ENCODE results near the gene GLCCI1.

GLCCI1 gene

GRCh38 chr7:7931626-7932025, 37.0 kb upstream of the GLCCI1 start:
- TF ChIP-seq CTCF (IDR thresholded peaks at IDR 0.05; ENCODE audit: low read depth, low read length) (no peak), EZH2phosphoT487 (IDR thresholded peaks at IDR 0.05; ENCODE audit: low read depth) (no peak)
- no peak overlapping the region for H3K4me3 ChIP-seq (ENCODE audit: low read length)

GRCh38 chr7:7932553-7932952, 36.0 kb upstream of the GLCCI1 start:
- Histone ChIP-seq H3K79me2 (ENCODE audit: low read length) (no peaks in the 10 kb centered on the region), H3K9me3 (ENCODE audit: insufficient read depth, low read length) (no peaks in the 10 kb centered on the region), H3K4me1 (ENCODE audit: low read length) (no peaks in the 10 kb centered on the region), H3K4me3 (ENCODE audit: low read length) (no peak overlapping the region), H3K27ac (ENCODE audit: low read length) (no peak overlapping the region), H2AFZ (ENCODE audit: low read depth, low read length) (no peak overlapping the region), H4K20me1 (ENCODE audit: insufficient read depth, low read length) (no peaks in the 10 kb centered on the region), H3K27me3 (ENCODE audit: low read depth, low read length) (no peaks in the 10 kb centered on the region), H3K9ac (ENCODE audit: low read length) (no peak overlapping the region), H3K4me2 (ENCODE audit: low read length) (no peak overlapping the region), H3K36me3 (replicated peaks; ENCODE audit: low read depth, low read length) (no peaks in the 10 kb centered on the region)
- TF ChIP-seq EZH2phosphoT487 (IDR thresholded peaks at IDR 0.05; ENCODE audit: low read depth) (no peak), CTCF (IDR thresholded peaks at IDR 0.05; ENCODE audit: low read depth, low read length) (no peak)

More at GRCh38 chr7:7931626-7932025, 37.0 kb upstream of the GLCCI1 start:
- Histone ChIP-seq H3K36me3 (replicated peaks; ENCODE audit: low read depth, low read length) (no peaks in the 10 kb centered on the region), H3K27ac (ENCODE audit: low read length) (no peak overlapping the region), H2AFZ (ENCODE audit: low read depth, low read length) (no peak overlapping the region), H3K4me2 (ENCODE audit: low read length) (no peak overlapping the region), H3K4me1 (ENCODE audit: low read length) (peaks cover 3% of the 10 kb centered on the region; the same call in 1 of the 2 replicates), H3K27me3 (ENCODE audit: low read depth, low read length) (no peaks in the 10 kb centered on the region), H3K9me3 (ENCODE audit: insufficient read depth, low read length) (no peaks in the 10 kb centered on the region), H4K20me1 (ENCODE audit: insufficient read depth, low read length) (no peaks in the 10 kb centered on the region), H3K79me2 (ENCODE audit: low read length) (no peaks in the 10 kb centered on the region), H3K9ac (ENCODE audit: low read length) (no peak overlapping the region)

- TF ChIP-seq CTCF (IDR thresholded peaks at IDR 0.05; ENCODE audit: low read depth, low read length) (no peak), EZH2phosphoT487 (IDR thresholded peaks at IDR 0.05; ENCODE audit: low read depth) (no peak)
- no peak overlapping the region for H3K4me2 ChIP-seq (ENCODE audit: low read length)
- no peaks in the 10 kb centered on the region for H3K36me3 ChIP-seq (replicated peaks; ENCODE audit: low read depth, low read length)
- no peaks in the 10 kb centered on the region for H3K79me2 ChIP-seq (ENCODE audit: low read length)
- H3K9me3 ChIP-seq (ENCODE audit: insufficient read depth, low read length) = no peaks in the 10 kb centered on the region
- H2AFZ ChIP-seq (ENCODE audit: low read depth, low read length) = no peak overlapping the region
- H3K4me3 ChIP-seq (ENCODE audit: low read length) = no peak overlapping the region
- no peaks in the 10 kb centered on the region for H3K27me3 ChIP-seq (ENCODE audit: low read depth, low read length)
- H3K9ac ChIP-seq (ENCODE audit: low read length) = no peak overlapping the region
- H4K20me1 ChIP-seq (ENCODE audit: insufficient read depth, low read length) = no peaks in the 10 kb centered on the region
- H3K27ac ChIP-seq (ENCODE audit: low read length) = no peak overlapping the region
- H3K4me1 ChIP-seq (ENCODE audit: low read length) = no peaks in the 10 kb centered on the region
Measured at GRCh38 chr7:7933915-7934526, 34.6 kb upstream of the GLCCI1 start.

GRCh38 chr7:7934945-7935344, 33.7 kb upstream of the GLCCI1 start:
- Histone ChIP-seq H3K79me2 (ENCODE audit: low read length) (no peaks in the 10 kb centered on the region), H2AFZ (ENCODE audit: low read depth, low read length) (no peak overlapping the region), H4K20me1 (ENCODE audit: insufficient read depth, low read length) (no peaks in the 10 kb centered on the region), H3K4me2 (ENCODE audit: low read length) (no peak overlapping the region), H3K9me3 (ENCODE audit: insufficient read depth, low read length) (no peaks in the 10 kb centered on the region), H3K4me3 (ENCODE audit: low read length) (no peak overlapping the region), H3K36me3 (replicated peaks; ENCODE audit: low read depth, low read length) (no peaks in the 10 kb centered on the region), H3K27me3 (ENCODE audit: low read depth, low read length) (no peaks in the 10 kb centered on the region), H3K4me1 (ENCODE audit: low read length) (no peaks in the 10 kb centered on the region), H3K27ac (ENCODE audit: low read length) (no peak overlapping the region), H3K9ac (ENCODE audit: low read length) (no peak overlapping the region)
- TF ChIP-seq CTCF (IDR thresholded peaks at IDR 0.05; ENCODE audit: low read depth, low read length) (no peak), EZH2phosphoT487 (IDR thresholded peaks at IDR 0.05; ENCODE audit: low read depth) (no peak)
